Neutrophil (primary cell): ENCODE measurements around the gene DGKG.

Source experiments
- H3K27ac ChIP-seq: fragments of 200-600 bp; sonication (generic); 2 replicates; pipeline ENCODE4 v1.5.1; 2016; ENCODE audit warnings: mild to moderate bottlenecking, moderate library complexity
- H3K27me3 ChIP-seq: fragments of 200-600 bp; sonication (generic); 2 replicates; pipeline ENCODE4 v1.6.0; 2016; ENCODE audit warnings: mild to moderate bottlenecking
- H3K36me3 ChIP-seq: fragments of 200-600 bp; sonication (generic); 2 replicates; pipeline ENCODE4 v1.5.1; 2017
- H3K4me1 ChIP-seq, 2 experiments: fragments of 200-600 bp in 1 of 2; sonication (generic) in 1 of 2; 1 replicate in 1 of 2; 2 replicates in 1 of 2; pipeline versions ENCODE4 v1.5.1 to v1.6.1; 2013 to 2016; ENCODE audit warnings: low read depth in 1 of 2, low read length in 1 of 2, mild to moderate bottlenecking in 1 of 2, moderate library complexity in 1 of 2; ENCODE audit not compliant: control insufficient read depth in 1 of 2, insufficient read depth in 1 of 2
- H3K4me3 ChIP-seq, 2 experiments: fragments of 200-600 bp in 1 of 2; sonication (generic) in 1 of 2; 1 replicate in 1 of 2; 2 replicates in 1 of 2; pipeline ENCODE4 v1.5.1; 2013 to 2016; ENCODE audit warnings: low read depth in 1 of 2, low read length in 1 of 2, mild to moderate bottlenecking in 1 of 2, moderate library complexity in 1 of 2
- H3K9me3 ChIP-seq: fragments of 200-600 bp; sonication (generic); 2 replicates; pipeline ENCODE4 v1.5.1; 2016
- CTCF ChIP-seq: fragments of 200-600 bp; sonication (generic); IDR thresholded peaks from 2 replicates; pipeline ENCODE4 v1.5.1; 2016; ENCODE audit warnings: antibody characterized with exemption

Gene DGKG

GRCh38 chr3:186237915-186238314 is 124.1 kb downstream of the DGKG start:
- no peaks in the 10 kb centered on the region for H3K27me3 ChIP-seq
- peaks cover 96% of the 10 kb centered on the region for H3K36me3 ChIP-seq
- H3K4me3 ChIP-seq = no peak overlapping the region
- H3K27ac ChIP-seq = no peak overlapping the region
- no peaks in the 10 kb centered on the region for H3K4me1 ChIP-seq
- no peaks in the 10 kb centered on the region for H3K9me3 ChIP-seq
- no peak for TF ChIP-seq CTCF

GRCh38 chr3:186236357-186237020 is 125.5 kb downstream of the DGKG start:
- H3K4me1 ChIP-seq = no peaks in the 10 kb centered on the region
- no peaks in the 10 kb centered on the region for H3K9me3 ChIP-seq
- no peak for TF ChIP-seq CTCF
- peaks cover 88% of the 10 kb centered on the region for H3K36me3 ChIP-seq
- H3K27ac ChIP-seq = no peak overlapping the region
- no peaks in the 10 kb centered on the region for H3K27me3 ChIP-seq
- H3K4me3 ChIP-seq = no peak overlapping the region

- Histone ChIP-seq H3K36me3 (peaks cover 88% of the 10 kb centered on the region), H3K27ac (no peak overlapping the region), H3K4me1 (no peaks in the 10 kb centered on the region), H3K9me3 (no peaks in the 10 kb centered on the region), H3K4me3 (no peak overlapping the region), H3K27me3 (no peaks in the 10 kb centered on the region)
- no peak for TF ChIP-seq CTCF
Observed at GRCh38 chr3:186235554-186235953, 126.5 kb downstream of the DGKG start.

- Histone ChIP-seq H3K9me3 (no peaks in the 10 kb centered on the region), H3K36me3 (peaks cover 88% of the 10 kb centered on the region), H3K27me3 (no peaks in the 10 kb centered on the region), H3K4me3 (no peak overlapping the region), H3K27ac (no peak overlapping the region), H3K4me1 (no peaks in the 10 kb centered on the region)
- no peak for TF ChIP-seq CTCF
Observed at GRCh38 chr3:186234152-186234551, 127.9 kb downstream of the DGKG start.

- no peak overlapping the region for H3K4me3 ChIP-seq
- peaks cover 78% of the 10 kb centered on the region for H3K36me3 ChIP-seq
- no peak overlapping the region for H3K27ac ChIP-seq
- H3K9me3 ChIP-seq = no peaks in the 10 kb centered on the region
- TF ChIP-seq CTCF = no peak
- H3K4me1 ChIP-seq = no peaks in the 10 kb centered on the region
- no peaks in the 10 kb centered on the region for H3K27me3 ChIP-seq
Observed at GRCh38 chr3:186226482-186226881, 135.6 kb downstream of the DGKG start.
